Gastrocnemius medialis (tissue), 4 donors: ENCODE measurements around the gene TIAM2.

Experiments used
- POLR2A ChIP-seq, 2 donors: fragments of 450-650 bp; IDR thresholded peaks; one replicate each; pipeline ENCODE4 v1.6.1; 2017; ENCODE audit warnings: antibody characterized with exemption in 2 of 2, mild to moderate bottlenecking in 2 of 2, moderate library complexity in 2 of 2
- TF ChIP-seq, protein P1 (sequence below), 5 experiments: fragments of 450-650 bp in 3 of 5; fragments of 200-600 bp in 2 of 5; sonication (generic) in 2 of 5; IDR thresholded peaks in 4 of 5; conservative IDR thresholded peaks in 1 of 5; 1 replicate in 4 of 5; 2 replicates in 1 of 5; pipeline ENCODE4 v1.5.1; 2016 to 2019; ENCODE audit warnings: antibody characterized with exemption in 5 of 5, mild to moderate bottlenecking in 3 of 5, moderate library complexity in 3 of 5

- TF ChIP-seq POLR2A (IDR thresholded peaks at IDR 0.05): no peak
- TF ChIP-seq, protein P1, sequence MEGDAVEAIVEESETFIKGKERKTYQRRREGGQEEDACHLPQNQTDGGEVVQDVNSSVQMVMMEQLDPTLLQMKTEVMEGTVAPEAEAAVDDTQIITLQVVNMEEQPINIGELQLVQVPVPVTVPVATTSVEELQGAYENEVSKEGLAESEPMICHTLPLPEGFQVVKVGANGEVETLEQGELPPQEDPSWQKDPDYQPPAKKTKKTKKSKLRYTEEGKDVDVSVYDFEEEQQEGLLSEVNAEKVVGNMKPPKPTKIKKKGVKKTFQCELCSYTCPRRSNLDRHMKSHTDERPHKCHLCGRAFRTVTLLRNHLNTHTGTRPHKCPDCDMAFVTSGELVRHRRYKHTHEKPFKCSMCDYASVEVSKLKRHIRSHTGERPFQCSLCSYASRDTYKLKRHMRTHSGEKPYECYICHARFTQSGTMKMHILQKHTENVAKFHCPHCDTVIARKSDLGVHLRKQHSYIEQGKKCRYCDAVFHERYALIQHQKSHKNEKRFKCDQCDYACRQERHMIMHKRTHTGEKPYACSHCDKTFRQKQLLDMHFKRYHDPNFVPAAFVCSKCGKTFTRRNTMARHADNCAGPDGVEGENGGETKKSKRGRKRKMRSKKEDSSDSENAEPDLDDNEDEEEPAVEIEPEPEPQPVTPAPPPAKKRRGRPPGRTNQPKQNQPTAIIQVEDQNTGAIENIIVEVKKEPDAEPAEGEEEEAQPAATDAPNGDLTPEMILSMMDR (IDR thresholded peaks at IDR 0.05 in 4 of 5, conservative IDR thresholded peaks at IDR 0.05 in 1 of 5): no peak
Measured at GRCh38 chr6:155108070-155108820, 113.1 kb downstream of the TIAM2 start.
